ENCODE measurements around the gene RAMP2. TPM values are rescaled to one million over a fixed set of nuclear protein-coding genes. Genes with fewer than 3 reads are reported as not detected.

Gene RAMP2
- total and polyA plus RNA-seq, 2 of the 4 experiments (the other 2 are of a cell fraction) = 0.18 to 2.5 TPM

DNA sequence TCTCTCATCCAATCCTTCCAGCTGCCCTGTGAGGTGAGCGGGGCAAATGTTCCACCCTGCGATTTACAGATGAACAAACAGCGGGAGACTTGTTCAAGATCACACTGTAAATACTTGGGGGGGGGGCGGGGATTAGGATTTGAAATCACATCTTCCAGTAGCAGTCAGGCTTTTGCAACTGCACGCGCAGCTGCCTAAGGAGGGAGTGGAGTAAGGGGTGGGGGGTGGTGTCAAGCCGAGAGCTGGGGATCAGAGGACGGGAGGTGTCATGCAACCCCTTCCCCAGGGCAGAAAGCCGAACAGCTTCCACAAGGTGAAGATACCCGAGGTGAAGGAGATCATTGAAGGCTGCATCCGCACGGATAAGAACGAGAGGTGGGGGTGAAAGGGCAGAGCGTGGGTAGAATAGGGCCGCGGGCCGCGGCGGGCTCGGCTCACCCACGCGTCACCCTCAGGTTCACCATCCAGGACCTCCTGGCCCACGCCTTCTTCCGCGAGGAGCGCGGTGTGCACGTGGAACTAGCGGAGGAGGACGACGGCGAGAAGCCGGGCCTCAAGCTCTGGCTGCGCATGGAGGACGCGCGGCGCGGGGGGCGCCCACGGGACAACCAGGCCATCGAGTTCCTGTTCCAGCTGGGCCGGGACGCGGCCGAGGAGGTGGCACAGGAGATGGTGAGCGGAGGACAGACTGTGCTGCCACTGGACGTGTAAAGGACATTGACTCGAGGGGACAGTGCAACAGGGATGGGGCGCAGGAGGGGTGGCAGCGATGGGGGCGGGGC, 24.0 kb downstream of the RAMP2 start:
- no peaks in the 10 kb centered on the region for H3K9me3 ChIP-seq (ENCODE audit: control insufficient read depth, insufficient read depth, low read length)
- peak overlapping the region; percentile 92; the same call in 1 of the 2 replicates for H2BK20ac ChIP-seq (ENCODE audit: low read depth, low read length)
- no peak overlapping the region for H2BK5ac ChIP-seq (ENCODE audit: low read depth, low read length, poor library complexity, severe bottlenecking)
- H3K18ac ChIP-seq (ENCODE audit: low read depth, low read length) = no peak overlapping the region
- no peak overlapping the region for H3K14ac ChIP-seq (replicated peaks; ENCODE audit: low read depth, low read length)
- BruUV-seq (replicated peaks) = no TSS peak
- peak overlapping the region; percentile 98; the same call in 1 of the 2 replicates for H2AK5ac ChIP-seq (ENCODE audit: low read depth, low read length)
- H3K79me1 ChIP-seq (ENCODE audit: low read depth in 1 of 2, low read length in 2 of 2) = peaks cover 0 to 44% of the 10 kb centered on the region in 2 experiments
- H4K8ac ChIP-seq (ENCODE audit: low read depth in 2 of 2, low read length in 2 of 2) = peak overlapping the region in 1 of 2 experiments; percentile 25; a peak in 1 of 4 replicates
- intact Hi-C loops (cut with micrococcal nuclease) = no loop called here
- POLR2A ChIA-PET (ENCODE audit: unreplicated experiment) = no interaction called here
- no peak overlapping the region for H2BK120ac ChIP-seq (ENCODE audit: low read depth, low read length)
- H3K9me1 ChIP-seq (ENCODE audit: insufficient read depth, low read length) = peaks cover 27% of the 10 kb centered on the region
- in situ Hi-C loops (cut with MboI; ENCODE audit: low sequenced_read_pairs) = no loop called here
- H4K20me1 ChIP-seq (ENCODE audit: insufficient read depth, low read length) = no peaks in the 10 kb centered on the region
- no peak overlapping the region for H4K5ac ChIP-seq (ENCODE audit: low read depth, low read length)
- H3K4me1 ChIP-seq (ENCODE audit: control insufficient read depth, insufficient read depth, low read length) = peaks cover 26% of the 10 kb centered on the region
- WGBS, 2 experiments (ENCODE audit: extremely low coverage in 2 of 2, insufficient read length in 1 of 2) = 38% methylated on average over 28 of the region's 52 CpGs; no CpG with 5 or more reads in 1 of the 2 experiments
- H2AFZ ChIP-seq (replicated peaks; ENCODE audit: low read length, poor library complexity) = peak overlapping the region; percentile 28
- no peak overlapping the region for H3K9ac ChIP-seq (ENCODE audit: low read depth, low read length)
- peak overlapping the region; percentile 35; the same call in 1 of the 2 replicates for H3K4ac ChIP-seq (ENCODE audit: low read depth, low read length)
- CTCF ChIA-PET = no interaction called here
- dilution Hi-C loops (cut with HindIII; ENCODE audit: low sequenced_read_pairs, unreplicated experiment) = no loop called here
- H3K56ac ChIP-seq (ENCODE audit: extremely low read depth, insufficient read depth, low read length) = no peak overlapping the region
- H4K91ac ChIP-seq (ENCODE audit: insufficient read depth, low read depth, low read length) = no peak overlapping the region; the same call in 1 of the 2 replicates
- ATAC-seq (ENCODE audit: low read depth) = no peak
- H3K27me3 ChIP-seq (ENCODE audit: control insufficient read depth, insufficient read depth, low read length) = no peaks in the 10 kb centered on the region
- H3K27ac ChIP-seq (ENCODE audit: insufficient read depth, low read length) = no peak overlapping the region
- H2BK15ac ChIP-seq (ENCODE audit: low read depth, low read length) = no peak overlapping the region
- H3K4me3 ChIP-seq (ENCODE audit: insufficient read depth, low read depth, low read length) = no peak overlapping the region
- DNase-seq = no peak
- no peak overlapping the region for H3K23ac ChIP-seq (ENCODE audit: low read depth, low read length)
- peak overlapping the region; percentile 45 for H2AK9ac ChIP-seq (replicated peaks; ENCODE audit: low read depth, low read length, poor library complexity)
- peaks cover 5% of the 10 kb centered on the region for H3K36me3 ChIP-seq (ENCODE audit: control insufficient read depth, insufficient read depth, low read length)
- H3K4me2 ChIP-seq (ENCODE audit: low read depth, low read length) = no peak overlapping the region
- TF ChIP-seq, protein P1, sequence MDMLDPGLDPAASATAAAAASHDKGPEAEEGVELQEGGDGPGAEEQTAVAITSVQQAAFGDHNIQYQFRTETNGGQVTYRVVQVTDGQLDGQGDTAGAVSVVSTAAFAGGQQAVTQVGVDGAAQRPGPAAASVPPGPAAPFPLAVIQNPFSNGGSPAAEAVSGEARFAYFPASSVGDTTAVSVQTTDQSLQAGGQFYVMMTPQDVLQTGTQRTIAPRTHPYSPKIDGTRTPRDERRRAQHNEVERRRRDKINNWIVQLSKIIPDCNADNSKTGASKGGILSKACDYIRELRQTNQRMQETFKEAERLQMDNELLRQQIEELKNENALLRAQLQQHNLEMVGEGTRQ (IDR thresholded peaks at IDR 0.05; ENCODE audit: low read depth, low read length) = no peak
- no peak for TF ChIP-seq BHLHE40 (IDR thresholded peaks at IDR 0.05; ENCODE audit: low read depth, low read length)
- no peak for TF ChIP-seq MAZ (IDR thresholded peaks at IDR 0.05; ENCODE audit: borderline replicate concordance, low read depth, low read length)
- no peak for TF ChIP-seq NFE2L2 (IDR thresholded peaks at IDR 0.05; ENCODE audit: low read depth, low read length)
- TF ChIP-seq CHD1 (IDR thresholded peaks at IDR 0.05; ENCODE audit: low read depth, low read length) = no peak
- TF ChIP-seq POLR2A (IDR thresholded peaks at IDR 0.05; ENCODE audit: low read depth, low read length) = no peak
- TF ChIP-seq, protein P2, sequence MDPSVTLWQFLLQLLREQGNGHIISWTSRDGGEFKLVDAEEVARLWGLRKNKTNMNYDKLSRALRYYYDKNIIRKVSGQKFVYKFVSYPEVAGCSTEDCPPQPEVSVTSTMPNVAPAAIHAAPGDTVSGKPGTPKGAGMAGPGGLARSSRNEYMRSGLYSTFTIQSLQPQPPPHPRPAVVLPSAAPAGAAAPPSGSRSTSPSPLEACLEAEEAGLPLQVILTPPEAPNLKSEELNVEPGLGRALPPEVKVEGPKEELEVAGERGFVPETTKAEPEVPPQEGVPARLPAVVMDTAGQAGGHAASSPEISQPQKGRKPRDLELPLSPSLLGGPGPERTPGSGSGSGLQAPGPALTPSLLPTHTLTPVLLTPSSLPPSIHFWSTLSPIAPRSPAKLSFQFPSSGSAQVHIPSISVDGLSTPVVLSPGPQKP (IDR thresholded peaks at IDR 0.05; ENCODE audit: borderline replicate concordance, low read depth, low read length) = no peak
- TF ChIP-seq SMC3 (IDR thresholded peaks at IDR 0.05; ENCODE audit: low read depth, low read length) = no peak
- no peak for TF ChIP-seq FOS (IDR thresholded peaks at IDR 0.05; ENCODE audit: low read depth, low read length)
- TF ChIP-seq CEBPB (IDR thresholded peaks at IDR 0.05; ENCODE audit: low read depth, low read length) = no peak
- no peak for TF ChIP-seq RCOR1 (IDR thresholded peaks at IDR 0.05; ENCODE audit: insufficient replicate concordance, low read length)
- TF ChIP-seq MAFK (IDR thresholded peaks at IDR 0.05; ENCODE audit: low read depth, low read length) = no peak
- TF ChIP-seq MXI1 (IDR thresholded peaks at IDR 0.05; ENCODE audit: borderline replicate concordance, low read depth, low read length) = no peak
- TF ChIP-seq RFX5 (IDR thresholded peaks at IDR 0.05; ENCODE audit: low read depth, low read length) = no peak
- no peak for TF ChIP-seq RAD21 (IDR thresholded peaks at IDR 0.05; ENCODE audit: low read length)
